HCT116 (cell line): ENCODE results near the gene IRS4. TPM values are rescaled to one million over a fixed set of nuclear protein-coding genes. Genes with fewer than 3 reads are reported as not detected.

ENCODE experiments used
- ATAC-seq: fragments of 200-7000 bp; cut with Tn5 transposase; 2 replicates; pipeline ENCODE4 v1.9.1; 2020; ENCODE audit warnings: mild to moderate bottlenecking, moderate library complexity
- BruUV-seq: library from RNA; stranded (reverse); fragments of 400-500 nt; replicated peaks from 2 replicates; lab custom pipeline; 2021; lab: Mats Ljungman, UMichigan
- CTCF ChIA-PET: fragments of 300-600 bp; sonication (Branson Sonifier 250); formaldehyde crosslinking; loops from one replicate; lab custom pipeline; 2021; ENCODE audit warnings: antibody characterized with exemption; lab: Charles Lee
- POLR2A ChIA-PET: fragments of 300-600, 350-600 bp; sonication (Branson Sonifier 250); formaldehyde crosslinking; loops from one replicate; lab custom pipeline; 2021; ENCODE audit warnings: antibody characterized with exemption; lab: Charles Lee
- RAD21 ChIA-PET, 2 experiments: fragments of 300-600 bp; sonication (Branson Sonifier 250); formaldehyde crosslinking; loops; one replicate each; lab custom pipeline; 2023; ENCODE audit warnings: low total read pairs in 2 of 2; ENCODE audit not compliant: uncharacterized antibody in 2 of 2, unreplicated experiment in 2 of 2, low non-redundant PET in 1 of 2; lab: Charles Lee
- DNase-seq: peaks from one replicate; pipeline ENCODE4 v3.0.0-alpha.2; 2010; ENCODE audit warnings: low read depth, low spot score
- H2AFZ ChIP-seq: fragments of 200-600 bp; shearing (Covaris generic), sonication (generic); 2 replicates; pipeline ENCODE4 v1.6.1; 2017; ENCODE audit warnings: low read depth, mixed run types, mixed read lengths, antibody characterized with exemption, low read length; ENCODE audit not compliant: poor library complexity, severe bottlenecking
- H3K27ac ChIP-seq: 2 replicates; pipeline ENCODE4 v1.5.1; 2012; ENCODE audit warnings: low read depth, low read length
- H3K27me3 ChIP-seq: fragments of 200-600 bp; sonication (generic); 2 replicates; pipeline ENCODE4 v1.6.1; 2016; ENCODE audit warnings: mixed run types, low read length, mixed read lengths; ENCODE audit not compliant: insufficient read depth
- H3K36me3 ChIP-seq, 2 experiments: fragments of 200-500 bp in 1 of 2; fragments of 200-600 bp in 1 of 2; sonication (Bioruptor generic) in 1 of 2; sonication (generic) in 1 of 2; 2 replicates each; pipeline versions ENCODE4 v1.5.1 to v1.6.1; 2014 to 2016; ENCODE audit warnings: low read length in 2 of 2, inconsistent platforms in 1 of 2, mixed read lengths in 1 of 2, mixed run types in 1 of 2; ENCODE audit not compliant: insufficient read depth in 2 of 2, control insufficient read depth in 1 of 2
- H3K4me1 ChIP-seq, 2 experiments: fragments of 200-600 bp in 1 of 2; sonication (generic) in 1 of 2; 2 replicates each; pipeline versions ENCODE4 v1.5.1 to v1.6.1; 2012 to 2017; ENCODE audit warnings: low read length in 2 of 2, inconsistent platforms in 1 of 2, mild to moderate bottlenecking in 1 of 2, mixed read lengths in 1 of 2, mixed run types in 1 of 2, moderate library complexity in 1 of 2; ENCODE audit not compliant: insufficient read depth in 2 of 2, control insufficient read depth in 1 of 2
- H3K4me2 ChIP-seq: fragments of 200-600 bp; sonication (generic); 2 replicates; pipeline ENCODE4 v1.6.1; 2017; ENCODE audit warnings: mixed run types, low read length, mixed read lengths
- H3K4me3 ChIP-seq, 2 experiments: fragments of 200-600 bp in 1 of 2; sonication (generic) in 1 of 2; replicated peaks in 1 of 2; 2 replicates each; pipeline ENCODE4 v1.5.1; 2011 to 2016; ENCODE audit warnings: low read length in 2 of 2, control low read depth in 1 of 2, low read depth in 1 of 2, mild to moderate bottlenecking in 1 of 2, mixed read lengths in 1 of 2, mixed run types in 1 of 2
- H3K79me2 ChIP-seq: fragments of 200-600 bp; sonication (generic); 2 replicates; pipeline ENCODE4 v1.6.1; 2017; ENCODE audit warnings: mild to moderate bottlenecking, mixed run types, low read length, moderate library complexity, mixed read lengths; ENCODE audit not compliant: insufficient read depth
- H3K9ac ChIP-seq: fragments of 200-600 bp; sonication (generic); 2 replicates; pipeline ENCODE4 v1.6.1; 2016; ENCODE audit warnings: low read length, mixed read lengths
- H3K9me2 ChIP-seq: fragments of 200-600 bp; sonication (generic), shearing (Covaris generic); 2 replicates; pipeline ENCODE4 v1.6.1; 2017; ENCODE audit warnings: mixed run types, mild to moderate bottlenecking, moderate library complexity; ENCODE audit not compliant: insufficient read depth
- H3K9me3 ChIP-seq, 2 experiments: fragments of 200-500 bp in 1 of 2; fragments of 200-600 bp in 1 of 2; sonication (Bioruptor generic) in 1 of 2; sonication (generic) in 1 of 2; 2 replicates each; pipeline ENCODE4 v1.6.1; 2014 to 2017; ENCODE audit warnings: low read length in 2 of 2, mixed read lengths in 2 of 2, inconsistent platforms in 1 of 2, low read depth in 1 of 2, mild to moderate bottlenecking in 1 of 2, mixed run types in 1 of 2, moderate library complexity in 1 of 2; ENCODE audit not compliant: control insufficient read depth in 1 of 2, insufficient read depth in 1 of 2
- H4K20me1 ChIP-seq: fragments of 200-600 bp; sonication (generic), shearing (Covaris generic); 2 replicates; pipeline ENCODE4 v1.6.1; 2017; ENCODE audit warnings: mixed run types, mild to moderate bottlenecking, moderate library complexity; ENCODE audit not compliant: insufficient read depth
- CBX3 ChIP-seq: IDR thresholded peaks from 2 replicates; pipeline ENCODE4 v1.6.1; 2012; ENCODE audit warnings: low read depth
- EGR1 ChIP-seq: IDR thresholded peaks from 2 replicates; pipeline ENCODE4 v1.6.1; 2012; ENCODE audit warnings: low read depth
- ELF1 ChIP-seq: IDR thresholded peaks from 2 replicates; pipeline ENCODE4 v1.6.1; 2012; ENCODE audit warnings: low read depth, borderline replicate concordance
- EZH2 ChIP-seq: fragments of 200-600 bp; sonication (generic); IDR thresholded peaks from 2 replicates; pipeline ENCODE4 v1.6.1; 2017; ENCODE audit warnings: antibody characterized with exemption, mixed run types
- FOSL1 ChIP-seq: IDR thresholded peaks from 2 replicates; pipeline ENCODE4 v1.6.1; 2012; ENCODE audit warnings: low read depth
- JUND ChIP-seq: IDR thresholded peaks from 2 replicates; pipeline ENCODE4 v1.6.1; 2012
- POLR2A ChIP-seq: IDR thresholded peaks from 2 replicates; pipeline ENCODE4 v1.7.0; 2011; ENCODE audit warnings: borderline replicate concordance; ENCODE audit not compliant: insufficient read depth, insufficient read length; ENCODE audit errors: extremely low read depth
- POLR2AphosphoS5 ChIP-seq: IDR thresholded peaks from 2 replicates; pipeline ENCODE4 v1.6.1; 2011; ENCODE audit warnings: mild to moderate bottlenecking, low read depth, low read length, moderate library complexity
- SIN3A ChIP-seq: IDR thresholded peaks from 2 replicates; pipeline ENCODE4 v1.6.1; 2012; ENCODE audit warnings: low read depth
- SP1 ChIP-seq: IDR thresholded peaks from 2 replicates; pipeline ENCODE4 v1.6.1; 2012; ENCODE audit warnings: low read depth
- SRF ChIP-seq: IDR thresholded peaks from 2 replicates; pipeline ENCODE4 v1.6.1; 2012; ENCODE audit warnings: low read depth
- ZBTB33 ChIP-seq: IDR thresholded peaks from 2 replicates; pipeline ENCODE4 v1.6.1; 2011; ENCODE audit warnings: mild to moderate bottlenecking, low read length, moderate library complexity; ENCODE audit not compliant: insufficient replicate concordance; ENCODE audit errors: extremely low read depth
- ZFX ChIP-seq: fragments of 450-650 bp; IDR thresholded peaks from 2 replicates; pipeline ENCODE4 v1.6.1; 2017
- intact Hi-C: fragments of 100-400 bp; cut with micrococcal nuclease; formaldehyde crosslinking; loops from 2 replicates; pipeline ENCODE4 v1.10.0; 2022
- total RNA-seq: library from RNA; stranded (reverse); gene quantifications from one replicate; pipeline ENCODE4 v1.2.1, GENCODE V29; 2021; ENCODE audit not compliant: unreplicated experiment
- TF ChIP-seq, protein P1 (sequence below): IDR thresholded peaks from 2 replicates; pipeline ENCODE4 v1.6.1; 2012

Gene IRS4
- total RNA-seq, 1 experiment from 2014 or later, result not detected

DNA sequence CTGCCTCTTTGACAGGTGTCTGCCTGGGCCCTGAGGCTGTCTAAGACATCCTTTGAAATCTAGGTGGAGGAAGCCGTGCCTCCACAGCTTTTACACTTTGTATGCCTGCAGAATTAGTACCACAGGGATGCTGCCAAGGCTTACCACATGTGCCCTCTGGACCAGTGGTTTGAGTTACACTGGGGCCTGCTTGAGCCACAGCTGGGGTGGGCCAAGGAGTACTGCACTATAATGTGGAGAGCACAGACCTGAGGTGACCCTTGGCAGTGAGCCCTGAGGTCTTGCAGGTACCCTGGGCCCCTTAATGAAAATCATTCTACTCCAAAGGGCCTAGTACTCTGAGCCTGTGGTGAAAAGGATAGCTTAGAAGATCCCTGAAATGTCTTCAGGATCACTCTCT lies 27.2 kb upstream of the IRS4 start:
- ATAC-seq (no peak), DNase-seq (no peak)
- no peaks in the 10 kb centered on the region for H3K79me2 ChIP-seq
- no peaks in the 10 kb centered on the region for H3K9me2 ChIP-seq
- H4K20me1 ChIP-seq, result no peaks in the 10 kb centered on the region
- intact Hi-C loops, result no loop called here
- POLR2A ChIA-PET, result no interaction called here
- H3K4me3 ChIP-seq, result no peak overlapping the region
- TF ChIP-seq CBX3, result no peak
- TF ChIP-seq ZFX, result no peak
- TF ChIP-seq, protein P1, sequence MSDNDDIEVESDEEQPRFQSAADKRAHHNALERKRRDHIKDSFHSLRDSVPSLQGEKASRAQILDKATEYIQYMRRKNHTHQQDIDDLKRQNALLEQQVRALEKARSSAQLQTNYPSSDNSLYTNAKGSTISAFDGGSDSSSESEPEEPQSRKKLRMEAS, result no peak
- no peak for TF ChIP-seq JUND
- no peak for TF ChIP-seq ZBTB33
- no peak for TF ChIP-seq EZH2
- TF ChIP-seq SIN3A, result no peak
- H3K36me3 ChIP-seq, result no peaks in the 10 kb centered on the region
- no peak overlapping the region for H3K4me2 ChIP-seq
- BruUV-seq, result no TSS peak
- CTCF ChIA-PET, result no interaction called here
- no peak overlapping the region for H3K9ac ChIP-seq
- H3K27ac ChIP-seq, result no peak overlapping the region
- no peak overlapping the region for H2AFZ ChIP-seq
- RAD21 ChIA-PET, result no interaction called here
- H3K4me1 ChIP-seq, result no peaks in the 10 kb centered on the region
- no peaks in the 10 kb centered on the region for H3K9me3 ChIP-seq
- H3K27me3 ChIP-seq, result no peaks in the 10 kb centered on the region

DNA sequence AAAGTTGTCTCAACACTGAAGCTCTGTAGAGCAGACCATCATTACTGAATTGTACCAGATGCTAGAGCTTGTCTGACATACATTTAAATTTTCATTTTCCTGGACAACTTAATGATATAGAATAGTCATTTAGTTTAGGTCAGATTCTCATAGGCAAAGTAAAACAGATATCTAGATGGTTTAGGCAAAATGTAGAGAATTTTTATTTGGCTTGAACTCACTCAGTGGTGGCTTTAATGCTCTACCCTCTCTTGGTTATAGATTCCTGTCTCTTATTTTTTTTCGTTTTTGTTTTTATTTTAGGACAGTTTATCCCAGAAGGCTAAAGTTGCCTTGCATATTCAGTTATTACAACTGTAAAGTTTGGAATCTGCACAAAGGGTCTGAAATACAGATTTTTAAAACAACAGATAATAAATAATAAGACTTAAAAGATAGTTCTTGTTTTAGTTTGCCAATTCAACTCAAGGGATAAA lies 4.0 kb upstream of the IRS4 start:
- ChIA-PET POLR2A (no interaction called here), CTCF (no interaction called here), RAD21 (no interaction called here)
- no peaks in the 10 kb centered on the region for H3K79me2 ChIP-seq
- no peaks in the 10 kb centered on the region for H3K36me3 ChIP-seq
- H3K27me3 ChIP-seq, result no peaks in the 10 kb centered on the region
- no peak overlapping the region for H3K4me2 ChIP-seq
- no peak for DNase-seq
- BruUV-seq, result no TSS peak
- no peak overlapping the region for H3K4me3 ChIP-seq
- intact Hi-C loops, result no loop called here
- H3K9ac ChIP-seq, result no peak overlapping the region
- H3K9me3 ChIP-seq, result no peaks in the 10 kb centered on the region
- H3K4me1 ChIP-seq, result no peaks in the 10 kb centered on the region
- H3K27ac ChIP-seq, result no peak overlapping the region
- ATAC-seq, result no peak
- H4K20me1 ChIP-seq, result no peaks in the 10 kb centered on the region
- TF ChIP-seq SRF, result no peak
- TF ChIP-seq POLR2AphosphoS5, result no peak
- no peak for TF ChIP-seq JUND
- TF ChIP-seq SP1, result no peak
- TF ChIP-seq POLR2A, result no peak
- TF ChIP-seq ZFX, result no peak
- no peak for TF ChIP-seq ELF1
- TF ChIP-seq SIN3A, result no peak
- TF ChIP-seq FOSL1, result no peak
- TF ChIP-seq EGR1, result no peak
- H2AFZ ChIP-seq, result no peak overlapping the region
- H3K9me2 ChIP-seq, result no peaks in the 10 kb centered on the region
